Upper lobe of left lung (tissue), 4 donors: ENCODE results near the gene GATB.

Experiments
- EP300 ChIP-seq, 4 donors: sonication (generic); formaldehyde crosslinking; IDR thresholded peaks; one replicate each; pipeline ENCODE4 v1.5.1; 2017; ENCODE audit warnings: antibody characterized with exemption in 4 of 4, control low read depth in 2 of 4
- POLR2A ChIP-seq, 4 donors: fragments of 450-650 bp; IDR thresholded peaks; one replicate each; pipeline ENCODE4 v1.5.1; 2016 to 2017; ENCODE audit warnings: antibody characterized with exemption in 4 of 4, mild to moderate bottlenecking in 2 of 4
- POLR2AphosphoS5 ChIP-seq, 2 donors: sonication (generic); formaldehyde crosslinking; IDR thresholded peaks; one replicate each; pipeline ENCODE4 v1.5.1; 2017; ENCODE audit warnings: antibody characterized with exemption in 2 of 2
- TF ChIP-seq, protein P1 (sequence below), 6 experiments: fragments of 450-650 bp in 4 of 6; fragments of 200-600 bp in 2 of 6; sonication (generic) in 2 of 6; IDR thresholded peaks; one replicate each; pipeline ENCODE4 v1.5.1; 2016 to 2019; ENCODE audit warnings: antibody characterized with exemption in 6 of 6

DNA sequence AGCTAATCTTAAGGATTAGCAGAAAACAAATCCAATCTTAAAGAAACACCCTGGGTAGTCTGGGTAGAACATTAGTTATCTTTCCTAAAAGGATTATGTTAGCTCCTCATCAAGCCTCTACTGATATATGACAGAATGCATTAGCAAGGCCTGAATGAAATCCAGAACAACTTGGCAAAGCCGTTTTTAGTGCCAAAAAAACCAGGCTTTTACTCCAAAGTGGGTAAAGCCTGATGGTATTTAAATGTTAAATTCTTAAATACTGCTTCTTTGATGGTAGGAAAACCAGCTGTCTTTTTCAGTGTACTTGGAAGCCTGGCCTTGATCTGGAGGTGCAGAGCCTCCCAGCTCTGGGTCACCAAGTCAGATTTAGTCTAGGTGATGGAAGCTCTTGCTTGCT is 120.4 kb downstream of the GATB start:
- TF ChIP-seq, protein P1, sequence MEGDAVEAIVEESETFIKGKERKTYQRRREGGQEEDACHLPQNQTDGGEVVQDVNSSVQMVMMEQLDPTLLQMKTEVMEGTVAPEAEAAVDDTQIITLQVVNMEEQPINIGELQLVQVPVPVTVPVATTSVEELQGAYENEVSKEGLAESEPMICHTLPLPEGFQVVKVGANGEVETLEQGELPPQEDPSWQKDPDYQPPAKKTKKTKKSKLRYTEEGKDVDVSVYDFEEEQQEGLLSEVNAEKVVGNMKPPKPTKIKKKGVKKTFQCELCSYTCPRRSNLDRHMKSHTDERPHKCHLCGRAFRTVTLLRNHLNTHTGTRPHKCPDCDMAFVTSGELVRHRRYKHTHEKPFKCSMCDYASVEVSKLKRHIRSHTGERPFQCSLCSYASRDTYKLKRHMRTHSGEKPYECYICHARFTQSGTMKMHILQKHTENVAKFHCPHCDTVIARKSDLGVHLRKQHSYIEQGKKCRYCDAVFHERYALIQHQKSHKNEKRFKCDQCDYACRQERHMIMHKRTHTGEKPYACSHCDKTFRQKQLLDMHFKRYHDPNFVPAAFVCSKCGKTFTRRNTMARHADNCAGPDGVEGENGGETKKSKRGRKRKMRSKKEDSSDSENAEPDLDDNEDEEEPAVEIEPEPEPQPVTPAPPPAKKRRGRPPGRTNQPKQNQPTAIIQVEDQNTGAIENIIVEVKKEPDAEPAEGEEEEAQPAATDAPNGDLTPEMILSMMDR (IDR thresholded peaks at IDR 0.05), result no peak
- no peak for TF ChIP-seq POLR2A (IDR thresholded peaks at IDR 0.05)
- TF ChIP-seq POLR2AphosphoS5 (IDR thresholded peaks at IDR 0.05), result no peak
- no peak for TF ChIP-seq EP300 (IDR thresholded peaks at IDR 0.05)
